Psoas muscle (tissue), 8 donors: Measurements from ENCODE around the gene CHST11. TPM values are rescaled to one million over a fixed set of nuclear protein-coding genes. Genes with fewer than 3 reads are reported as not detected.

Source experiments
- ATAC-seq, 4 donors: fragments of 200-7000 bp; cut with Tn5 transposase; one replicate each; pipeline ENCODE4 v1.9.1; 2020; ENCODE audit warnings: moderate library complexity in 3 of 4, mild to moderate bottlenecking in 2 of 4
- DNase-seq, 2 donors: peaks; one replicate each; pipeline ENCODE4 v3.0.0-alpha.2; 2020
- H3K27ac ChIP-seq: fragments of 200-600 bp; one replicate; pipeline ENCODE4 v1.8.0; 2022
- H3K27me3 ChIP-seq, 3 donors: fragments of 200-600 bp in 1 of 3; one replicate each; pipeline versions ENCODE4 v1.6.1 to v1.8.0; 2013 to 2022; ENCODE audit warnings: low read length in 2 of 3, mild to moderate bottlenecking in 2 of 3, moderate library complexity in 1 of 3; ENCODE audit not compliant: insufficient read depth in 3 of 3
- H3K36me3 ChIP-seq, 2 donors: fragments of 200-600 bp in 1 of 2; one replicate each; pipeline versions ENCODE4 v1.6.1 to v1.8.0; 2013 to 2022; ENCODE audit warnings: low read depth in 1 of 2, mild to moderate bottlenecking in 1 of 2, moderate library complexity in 1 of 2; ENCODE audit not compliant: insufficient read depth in 1 of 2
- H3K4me1 ChIP-seq: fragments of 200-600 bp; one replicate; pipeline ENCODE4 v1.8.0; 2022
- H3K4me3 ChIP-seq: fragments of 200-600 bp; one replicate; pipeline ENCODE4 v1.8.0; 2022; ENCODE audit warnings: mild to moderate bottlenecking
- H3K9me3 ChIP-seq: fragments of 200-600 bp; one replicate; pipeline ENCODE4 v1.8.0; 2022
- WGBS, 3 donors: extraction: QIAGEN DNeasy Blood & Tissue Kit; methylation state at CpG; one replicate each; pipeline versions ENCODE4 v1.1.6 to v1.1.7; 2013; 5-methylcytosine and 5-hydroxymethylcytosine counted together
- intact Hi-C, 2 donors: fragments of 100-400 bp; cut with DNase I; formaldehyde crosslinking; loops; one replicate each; pipeline versions ENCODE4 v1.11.0 to v1.14.2; 2022
- polyA plus RNA-seq, 3 donors: library from polyadenylated mRNA; stranded (reverse); fragments of 200-250 nt; gene quantifications; one replicate each; pipeline ENCODE4 v1.2.3, GENCODE V29; 2013
- total RNA-seq, 4 donors: library from RNA; stranded (reverse); fragmentation: NEBNext Ultra II Directional in 2 of 4; extraction: Animal tissue kit (Norgen Biotek cat#: 25700) in 2 of 4; gene quantifications; one replicate each; pipeline versions ENCODE4 v1.2.1 to v1.2.4, GENCODE V29; 2021 to 2023
- TF ChIP-seq, protein P1 (sequence below): fragments of 200-600 bp; IDR thresholded peaks from one replicate; pipeline ENCODE4 v1.8.0; 2022; ENCODE audit warnings: antibody characterized with exemption
- donor health status: healthy with polysubstance abuse.
- donor health status: DM: no; HTN: no; CAD: no; lungs with moderate emphysema.
- donor health status: Bipolar disorder and iron deficiency.
- donor health status: healthy.
- donor health status: DM: yes; HTN: yes; CAD: no.
- donor health status: DM: no; HTN: no; CAD: no.
- donor health status: DM: no; HTN: no; CAD: no.
- donor health status: DM: yes; HTN: yes; CAD: no.

The CHST11 gene
- total and polyA plus RNA-seq, 7 donors, result 0.52 to 1.6 (median 1.0) TPM

DNA sequence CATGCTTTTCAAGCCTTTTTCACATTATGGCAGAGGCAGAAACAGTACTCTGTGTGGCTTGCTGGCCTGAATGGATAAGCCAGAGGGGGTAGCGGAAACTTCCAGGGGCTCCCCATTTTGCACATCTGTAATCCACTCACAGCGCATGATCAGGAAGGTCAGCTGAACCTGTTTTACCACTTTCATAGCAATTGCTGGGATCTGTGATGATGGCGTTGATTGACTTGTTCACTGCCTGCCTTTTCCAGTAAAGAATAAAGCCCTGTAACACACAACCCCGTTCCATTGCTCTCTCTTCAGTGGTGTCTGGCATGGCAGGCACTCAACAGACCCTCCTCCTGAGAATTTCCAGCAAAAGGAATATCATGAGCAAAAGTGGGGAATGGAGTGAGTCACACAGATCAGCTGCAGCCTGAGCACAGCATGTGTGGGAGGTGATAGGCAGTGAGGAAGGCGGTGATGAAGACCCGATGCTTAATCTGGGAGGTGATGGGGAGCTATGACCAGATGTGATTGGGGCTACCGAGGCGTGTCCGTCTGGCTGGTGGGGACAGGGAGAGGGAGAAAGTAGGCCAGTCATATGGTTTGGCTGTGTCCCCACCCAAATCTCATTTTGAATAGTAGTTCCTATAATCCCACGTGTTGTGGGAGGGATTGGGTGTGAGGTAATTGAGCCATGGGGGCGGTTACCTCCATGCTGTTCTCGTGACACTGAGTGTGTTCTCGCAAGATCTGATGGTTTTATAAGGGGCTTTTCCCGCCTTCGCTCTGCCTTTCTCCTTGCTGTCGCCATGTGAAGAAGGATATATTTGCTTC lies 44.7 kb upstream of the CHST11 start:
- intact Hi-C loops, result no loop called here
- no peak overlapping the region for H3K4me3 ChIP-seq
- DNase-seq (no peak), ATAC-seq (no peak)
- no peaks in the 10 kb centered on the region for H3K36me3 ChIP-seq
- 85 to 86% (median 86%) methylated on average over 16 of the region's 16 CpGs for WGBS, 3 donors
- no peaks in the 10 kb centered on the region for H3K27me3 ChIP-seq
- no peaks in the 10 kb centered on the region for H3K4me1 ChIP-seq
- no peak overlapping the region for H3K27ac ChIP-seq
- TF ChIP-seq, protein P1, sequence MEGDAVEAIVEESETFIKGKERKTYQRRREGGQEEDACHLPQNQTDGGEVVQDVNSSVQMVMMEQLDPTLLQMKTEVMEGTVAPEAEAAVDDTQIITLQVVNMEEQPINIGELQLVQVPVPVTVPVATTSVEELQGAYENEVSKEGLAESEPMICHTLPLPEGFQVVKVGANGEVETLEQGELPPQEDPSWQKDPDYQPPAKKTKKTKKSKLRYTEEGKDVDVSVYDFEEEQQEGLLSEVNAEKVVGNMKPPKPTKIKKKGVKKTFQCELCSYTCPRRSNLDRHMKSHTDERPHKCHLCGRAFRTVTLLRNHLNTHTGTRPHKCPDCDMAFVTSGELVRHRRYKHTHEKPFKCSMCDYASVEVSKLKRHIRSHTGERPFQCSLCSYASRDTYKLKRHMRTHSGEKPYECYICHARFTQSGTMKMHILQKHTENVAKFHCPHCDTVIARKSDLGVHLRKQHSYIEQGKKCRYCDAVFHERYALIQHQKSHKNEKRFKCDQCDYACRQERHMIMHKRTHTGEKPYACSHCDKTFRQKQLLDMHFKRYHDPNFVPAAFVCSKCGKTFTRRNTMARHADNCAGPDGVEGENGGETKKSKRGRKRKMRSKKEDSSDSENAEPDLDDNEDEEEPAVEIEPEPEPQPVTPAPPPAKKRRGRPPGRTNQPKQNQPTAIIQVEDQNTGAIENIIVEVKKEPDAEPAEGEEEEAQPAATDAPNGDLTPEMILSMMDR, result no peak
- no peaks in the 10 kb centered on the region for H3K9me3 ChIP-seq

DNA sequence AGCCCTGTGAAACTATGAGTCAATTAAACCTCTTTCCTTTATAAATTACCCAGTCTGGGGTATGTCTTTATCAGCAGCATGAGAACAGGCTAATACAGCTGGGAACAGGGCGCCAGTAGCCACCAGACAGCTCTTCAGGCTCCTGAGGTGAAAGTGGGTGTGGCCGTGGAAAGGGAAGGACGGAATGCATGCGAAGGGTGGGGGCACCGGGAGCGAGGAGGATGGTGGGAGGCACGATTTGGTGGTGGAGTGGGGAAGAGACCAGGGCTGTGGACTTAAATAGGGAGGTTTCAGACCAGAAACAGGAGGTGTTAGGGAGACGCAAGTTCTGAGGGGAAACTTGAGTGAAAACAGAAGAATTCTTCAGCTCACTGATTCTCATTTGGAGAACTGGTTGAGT lies 44.1 kb upstream of the CHST11 start:
- Histone ChIP-seq H3K4me1 (no peaks in the 10 kb centered on the region), H3K4me3 (no peak overlapping the region), H3K9me3 (no peaks in the 10 kb centered on the region), H3K36me3 (no peaks in the 10 kb centered on the region), H3K27ac (no peak overlapping the region), H3K27me3 (no peaks in the 10 kb centered on the region)
- WGBS, 3 donors, result 66 to 78% (median 73%) methylated on average over 8 of the region's 8 CpGs
- DNase-seq (no peak), ATAC-seq (no peak)
- intact Hi-C loops, result no loop called here
- TF ChIP-seq, protein P1, result no peak

DNA sequence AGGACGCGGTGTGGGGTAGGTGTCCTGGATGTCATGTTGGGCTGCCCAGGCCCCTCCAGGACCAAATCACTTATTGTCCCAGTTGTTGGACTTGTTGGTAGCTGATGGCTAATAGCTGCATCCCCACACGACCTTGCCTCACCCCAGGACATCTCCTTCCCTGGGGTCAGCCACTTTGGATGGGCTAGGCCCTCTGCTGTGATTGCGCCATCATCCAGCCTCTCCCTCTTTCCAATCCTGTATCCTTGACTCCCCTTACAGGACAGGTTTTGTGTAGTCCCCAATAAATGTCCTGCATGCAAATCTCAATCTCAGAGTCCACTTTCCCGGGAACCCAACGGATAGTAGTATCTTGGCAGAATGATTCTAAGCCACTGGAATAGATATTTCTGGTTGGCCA lies 43.4 kb upstream of the CHST11 start:
- ATAC-seq (no peak), DNase-seq (no peak)
- WGBS, 3 donors, result 77 to 86% (median 79%) methylated on average over 6 of the region's 6 CpGs
- H3K4me3 ChIP-seq, result no peak overlapping the region
- no peaks in the 10 kb centered on the region for H3K36me3 ChIP-seq
- TF ChIP-seq, protein P1, result no peak
- no peaks in the 10 kb centered on the region for H3K4me1 ChIP-seq
- intact Hi-C loops, result no loop called here
- H3K27ac ChIP-seq, result no peak overlapping the region
- H3K27me3 ChIP-seq, result no peaks in the 10 kb centered on the region
- H3K9me3 ChIP-seq, result no peaks in the 10 kb centered on the region

DNA sequence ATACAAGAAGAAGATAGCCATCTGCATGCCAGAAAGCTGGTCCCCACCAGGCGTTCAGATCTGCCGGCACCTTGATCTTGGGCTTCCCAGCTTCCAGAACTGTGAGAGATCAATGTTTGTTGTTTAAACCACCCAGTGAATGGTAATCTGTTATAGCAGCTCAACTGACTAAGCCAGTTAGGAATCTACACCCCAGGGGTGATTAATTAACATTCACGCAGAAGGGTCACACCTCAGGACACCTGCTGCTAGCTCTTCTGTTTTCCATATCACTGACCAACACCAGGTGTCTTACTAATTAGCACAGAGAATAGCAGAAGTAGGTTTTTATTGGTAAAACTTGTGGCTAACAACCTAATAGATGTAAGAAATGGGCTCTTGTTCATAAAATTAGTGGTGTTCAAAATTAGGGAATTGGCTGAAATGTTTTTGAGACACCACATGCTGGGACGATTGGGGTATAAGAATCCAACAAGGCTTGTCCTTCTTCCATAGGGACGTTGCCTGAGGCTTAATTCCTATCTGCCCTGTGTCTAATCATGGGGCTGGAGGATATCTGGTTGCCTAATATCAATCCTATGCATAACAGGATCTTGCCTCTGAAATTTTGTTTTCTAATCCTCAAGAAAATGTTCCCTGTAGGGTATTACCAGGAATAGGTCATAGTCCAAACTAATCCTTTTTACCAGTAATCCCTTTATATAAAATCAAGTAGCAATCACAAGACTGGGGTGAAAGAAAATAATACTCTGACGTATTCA lies 42.0 kb upstream of the CHST11 start:
- Histone ChIP-seq H3K36me3 (no peaks in the 10 kb centered on the region), H3K9me3 (no peaks in the 10 kb centered on the region), H3K27ac (no peak overlapping the region), H3K27me3 (no peaks in the 10 kb centered on the region), H3K4me1 (no peaks in the 10 kb centered on the region), H3K4me3 (no peak overlapping the region)
- no peak for ATAC-seq
- 43 to 51% (median 45%) methylated on average over 6 of the region's 6 CpGs for WGBS, 3 donors
- DNase-seq, result no peak
- TF ChIP-seq, protein P1, result no peak
- intact Hi-C loops, result no loop called here
